ENCODE data around the gene PPP1R1C. TPM values are rescaled to one million over a fixed set of nuclear protein-coding genes. Genes with fewer than 3 reads are reported as not detected.

Gene PPP1R1C
- total and polyA plus RNA-seq, 2 experiments from 2014 or later: 3.5 to 18.8 TPM

GRCh38 chr2:181973171-181973783 is 12.4 kb upstream of the PPP1R1C start:
- ATAC-seq (no peak), DNase-seq (ENCODE audit: low spot score) (no peak)
- no peak overlapping the region for H2AFZ ChIP-seq
- Mint-ChIP-seq H3K36me3 (ENCODE audit: low read depth) (no peaks in the 10 kb centered on the region), H3K4me1 (no peaks in the 10 kb centered on the region), H3K27ac (no peak overlapping the region), H3K4me3 (no peak overlapping the region), H3K9me3 (no peaks in the 10 kb centered on the region), H3K27me3 (ENCODE audit: insufficient read depth, low read depth, poor library complexity) (peaks cover 4% of the 10 kb centered on the region)
- H3K4me3 ChIP-seq: no peak overlapping the region
- no peaks in the 10 kb centered on the region for H4K20me1 ChIP-seq (replicated peaks; ENCODE audit: insufficient read depth)
- H3K36me3 ChIP-seq (ENCODE audit: insufficient read depth): no peaks in the 10 kb centered on the region
- no peaks in the 10 kb centered on the region for H3K79me2 ChIP-seq (replicated peaks; ENCODE audit: insufficient read depth)
- TF ChIP-seq ZNF114 (CRISPR knock-in tag; IDR thresholded peaks at IDR 0.05) (no peak), EZH2phosphoT487 (IDR thresholded peaks at IDR 0.05; ENCODE audit: unreplicated experiment) (no peak), EZH2 (IDR thresholded peaks at IDR 0.05; ENCODE audit: low read depth, unreplicated experiment) (no peak), ZNF331 (CRISPR knock-in tag; IDR thresholded peaks at IDR 0.05; ENCODE audit: low read depth) (no peak), REST (IDR thresholded peaks at IDR 0.05; ENCODE audit: unreplicated experiment) (no peak), POLR2AphosphoS5 (IDR thresholded peaks at IDR 0.05; ENCODE audit: low read depth) (no peak), JUNB (IDR thresholded peaks at IDR 0.05; ENCODE audit: unreplicated experiment) (no peak), STAT1 (IDR thresholded peaks at IDR 0.05; ENCODE audit: unreplicated experiment) (no peak), CREB1 (CRISPR knock-in tag; IDR thresholded peaks at IDR 0.05; ENCODE audit: low read depth) (no peak), ETS1 (IDR thresholded peaks at IDR 0.05) (no peak)
- no peak overlapping the region for H3K4me2 ChIP-seq
- no peaks in the 10 kb centered on the region for H3F3A ChIP-seq (replicated peaks; ENCODE audit: low read depth)
- H3K4me1 ChIP-seq (ENCODE audit: insufficient read depth): no peaks in the 10 kb centered on the region
- H3K27ac ChIP-seq (ENCODE audit: low read depth): no peak overlapping the region
- H3K9me2 ChIP-seq (ENCODE audit: insufficient read depth): no peaks in the 10 kb centered on the region
- no peaks in the 10 kb centered on the region for H3K27me3 ChIP-seq (ENCODE audit: insufficient read depth)

- Histone ChIP-seq H3K36me3 (ENCODE audit: insufficient read depth) (no peaks in the 10 kb centered on the region), H4K20me1 (replicated peaks; ENCODE audit: insufficient read depth) (no peaks in the 10 kb centered on the region), H3K27ac (ENCODE audit: low read depth) (no peak overlapping the region), H3K79me2 (replicated peaks; ENCODE audit: insufficient read depth) (no peaks in the 10 kb centered on the region), H3K4me1 (ENCODE audit: insufficient read depth) (no peaks in the 10 kb centered on the region), H3K4me3 (no peak overlapping the region), H3K27me3 (ENCODE audit: insufficient read depth) (no peaks in the 10 kb centered on the region), H3K4me2 (no peak overlapping the region), H3K9me2 (ENCODE audit: insufficient read depth) (no peaks in the 10 kb centered on the region), H2AFZ (no peak overlapping the region), H3F3A (replicated peaks; ENCODE audit: low read depth) (no peaks in the 10 kb centered on the region)
- ATAC-seq: no peak
- no peak overlapping the region for H3K4me3 Mint-ChIP-seq
- no peaks in the 10 kb centered on the region for H3K27me3 Mint-ChIP-seq (ENCODE audit: insufficient read depth, low read depth, poor library complexity)
- no peak for DNase-seq (ENCODE audit: low spot score)
- TF ChIP-seq CREB1 (CRISPR knock-in tag; IDR thresholded peaks at IDR 0.05; ENCODE audit: low read depth) (no peak), ZNF114 (CRISPR knock-in tag; IDR thresholded peaks at IDR 0.05) (no peak), CTCF (conservative IDR thresholded peaks at IDR 0.05; ENCODE audit: low read depth in 2 of 2) (no peak), JUNB (IDR thresholded peaks at IDR 0.05; ENCODE audit: unreplicated experiment) (no peak)
- H3K27ac Mint-ChIP-seq: no peak overlapping the region
- no peaks in the 10 kb centered on the region for H3K9me3 Mint-ChIP-seq
- H3K36me3 Mint-ChIP-seq (ENCODE audit: low read depth): no peaks in the 10 kb centered on the region
- H3K4me1 Mint-ChIP-seq: no peaks in the 10 kb centered on the region
These were observed 7.8 kb upstream of the PPP1R1C start for GRCh38 chr2:181977661-181978350.

All from GM23338 (cell line).